GM12878 (cell line): Measurements from ENCODE around the gene TSSK2.

ENCODE experiments used
- CBFB ChIP-seq: IDR thresholded peaks from 2 replicates; pipeline ENCODE4 v1.6.1; 2016; ENCODE audit warnings: antibody characterized with exemption, low read depth
- EZH2 ChIP-seq: IDR thresholded peaks from 2 replicates; pipeline ENCODE4 v1.6.1; 2012; ENCODE audit warnings: low read depth, mild to moderate bottlenecking, control low read depth, inconsistent platforms, low read length, borderline replicate concordance; ENCODE audit not compliant: control insufficient read depth
- JUNB ChIP-seq: IDR thresholded peaks from 2 replicates; pipeline ENCODE4 v1.6.1; 2016; ENCODE audit warnings: antibody characterized with exemption, mild to moderate bottlenecking
- JUND ChIP-seq: IDR thresholded peaks from 2 replicates; pipeline ENCODE4 v1.6.1; 2012; ENCODE audit warnings: low read depth, mild to moderate bottlenecking, low read length, improper control_type of control experiment, moderate library complexity
- MXI1 ChIP-seq: fragments of 150-350 bp; IDR thresholded peaks from 2 replicates; pipeline ENCODE4 v1.6.1; 2011; ENCODE audit warnings: low read depth, mild to moderate bottlenecking, inconsistent platforms, low read length, improper control_type of control experiment
- NFIC ChIP-seq: IDR thresholded peaks from 2 replicates; pipeline ENCODE4 v1.6.1; 2012; ENCODE audit warnings: low read depth, mild to moderate bottlenecking, inconsistent platforms, low read length, moderate library complexity
- RCOR1 ChIP-seq: conservative IDR thresholded peaks from 2 replicates; pipeline ENCODE4 v1.6.1; 2012; ENCODE audit warnings: low read depth, low read length, improper control_type of control experiment
- ZBED1 ChIP-seq: IDR thresholded peaks from 2 replicates; pipeline ENCODE4 v1.6.1; 2016; ENCODE audit warnings: borderline replicate concordance
- TF ChIP-seq, protein P1 (sequence below): fragments of 450-650 bp; IDR thresholded peaks from 2 replicates; pipeline ENCODE4 v1.6.1; 2017; ENCODE audit warnings: mild to moderate bottlenecking, moderate library complexity
- TF ChIP-seq, protein P2 (sequence below), 3 experiments: IDR thresholded peaks in 2 of 3; conservative IDR thresholded peaks in 1 of 3; 2 replicates each; pipeline ENCODE4 v1.5.1; 2011; ENCODE audit warnings: low read depth in 3 of 3, low read length in 3 of 3, mild to moderate bottlenecking in 3 of 3, control low read depth in 2 of 3, moderate library complexity in 2 of 3, inconsistent platforms in 1 of 3, mixed read lengths in 1 of 3; ENCODE audit not compliant: control insufficient read depth in 2 of 3, insufficient read depth in 1 of 3; ENCODE audit errors: extremely low read depth in 1 of 3

DNA sequence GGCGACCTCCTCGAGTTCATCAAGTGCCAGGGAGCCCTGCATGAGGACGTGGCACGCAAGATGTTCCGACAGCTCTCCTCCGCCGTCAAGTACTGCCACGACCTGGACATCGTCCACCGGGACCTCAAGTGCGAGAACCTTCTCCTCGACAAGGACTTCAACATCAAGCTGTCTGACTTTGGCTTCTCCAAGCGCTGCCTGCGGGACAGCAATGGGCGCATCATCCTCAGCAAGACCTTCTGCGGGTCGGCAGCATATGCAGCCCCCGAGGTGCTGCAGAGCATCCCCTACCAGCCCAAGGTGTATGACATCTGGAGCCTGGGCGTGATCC lies 542 bp downstream of the TSSK2 start:
- TF ChIP-seq RCOR1, result no peak
- no peak for TF ChIP-seq CBFB
- no peak for TF ChIP-seq JUNB
- TF ChIP-seq NFIC, result no peak
- no peak for TF ChIP-seq EZH2
- no peak for TF ChIP-seq ZBED1
- no peak for TF ChIP-seq MXI1
- TF ChIP-seq, protein P1, sequence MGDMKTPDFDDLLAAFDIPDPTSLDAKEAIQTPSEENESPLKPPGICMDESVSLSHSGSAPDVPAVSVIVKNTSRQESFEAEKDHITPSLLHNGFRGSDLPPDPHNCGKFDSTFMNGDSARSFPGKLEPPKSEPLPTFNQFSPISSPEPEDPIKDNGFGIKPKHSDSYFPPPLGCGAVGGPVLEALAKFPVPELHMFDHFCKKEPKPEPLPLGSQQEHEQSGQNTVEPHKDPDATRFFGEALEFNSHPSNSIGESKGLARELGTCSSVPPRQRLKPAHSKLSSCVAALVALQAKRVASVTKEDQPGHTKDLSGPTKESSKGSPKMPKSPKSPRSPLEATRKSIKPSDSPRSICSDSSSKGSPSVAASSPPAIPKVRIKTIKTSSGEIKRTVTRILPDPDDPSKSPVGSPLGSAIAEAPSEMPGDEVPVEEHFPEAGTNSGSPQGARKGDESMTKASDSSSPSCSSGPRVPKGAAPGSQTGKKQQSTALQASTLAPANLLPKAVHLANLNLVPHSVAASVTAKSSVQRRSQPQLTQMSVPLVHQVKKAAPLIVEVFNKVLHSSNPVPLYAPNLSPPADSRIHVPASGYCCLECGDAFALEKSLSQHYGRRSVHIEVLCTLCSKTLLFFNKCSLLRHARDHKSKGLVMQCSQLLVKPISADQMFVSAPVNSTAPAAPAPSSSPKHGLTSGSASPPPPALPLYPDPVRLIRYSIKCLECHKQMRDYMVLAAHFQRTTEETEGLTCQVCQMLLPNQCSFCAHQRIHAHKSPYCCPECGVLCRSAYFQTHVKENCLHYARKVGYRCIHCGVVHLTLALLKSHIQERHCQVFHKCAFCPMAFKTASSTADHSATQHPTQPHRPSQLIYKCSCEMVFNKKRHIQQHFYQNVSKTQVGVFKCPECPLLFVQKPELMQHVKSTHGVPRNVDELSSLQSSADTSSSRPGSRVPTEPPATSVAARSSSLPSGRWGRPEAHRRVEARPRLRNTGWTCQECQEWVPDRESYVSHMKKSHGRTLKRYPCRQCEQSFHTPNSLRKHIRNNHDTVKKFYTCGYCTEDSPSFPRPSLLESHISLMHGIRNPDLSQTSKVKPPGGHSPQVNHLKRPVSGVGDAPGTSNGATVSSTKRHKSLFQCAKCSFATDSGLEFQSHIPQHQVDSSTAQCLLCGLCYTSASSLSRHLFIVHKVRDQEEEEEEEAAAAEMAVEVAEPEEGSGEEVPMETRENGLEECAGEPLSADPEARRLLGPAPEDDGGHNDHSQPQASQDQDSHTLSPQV, result no peak
- TF ChIP-seq, protein P2, sequence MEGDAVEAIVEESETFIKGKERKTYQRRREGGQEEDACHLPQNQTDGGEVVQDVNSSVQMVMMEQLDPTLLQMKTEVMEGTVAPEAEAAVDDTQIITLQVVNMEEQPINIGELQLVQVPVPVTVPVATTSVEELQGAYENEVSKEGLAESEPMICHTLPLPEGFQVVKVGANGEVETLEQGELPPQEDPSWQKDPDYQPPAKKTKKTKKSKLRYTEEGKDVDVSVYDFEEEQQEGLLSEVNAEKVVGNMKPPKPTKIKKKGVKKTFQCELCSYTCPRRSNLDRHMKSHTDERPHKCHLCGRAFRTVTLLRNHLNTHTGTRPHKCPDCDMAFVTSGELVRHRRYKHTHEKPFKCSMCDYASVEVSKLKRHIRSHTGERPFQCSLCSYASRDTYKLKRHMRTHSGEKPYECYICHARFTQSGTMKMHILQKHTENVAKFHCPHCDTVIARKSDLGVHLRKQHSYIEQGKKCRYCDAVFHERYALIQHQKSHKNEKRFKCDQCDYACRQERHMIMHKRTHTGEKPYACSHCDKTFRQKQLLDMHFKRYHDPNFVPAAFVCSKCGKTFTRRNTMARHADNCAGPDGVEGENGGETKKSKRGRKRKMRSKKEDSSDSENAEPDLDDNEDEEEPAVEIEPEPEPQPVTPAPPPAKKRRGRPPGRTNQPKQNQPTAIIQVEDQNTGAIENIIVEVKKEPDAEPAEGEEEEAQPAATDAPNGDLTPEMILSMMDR (IDR thresholded peaks at IDR 0.05 in 2 of 3, conservative IDR thresholded peaks at IDR 0.05 in 1 of 3; ENCODE audit: control insufficient read depth in 2 of 3, extremely low read depth in 1 of 3, insufficient read depth in 1 of 3, low read depth in 3 of 3, low read length in 3 of 3), result no peak
- TF ChIP-seq JUND, result no peak
